GM21360 (cell line): ENCODE data around the gene SKA3.
"Not testable (repeated sequence)": the region's sequence is repeated elsewhere in the genome, so short reads cannot be mapped to it uniquely, and the experiment has no call there.

Experiments used
- ATAC-seq: cut with Tn5 transposase; IDR thresholded peaks from one replicate; pipeline ENCODE4 v1.9.1; 2021; ENCODE audit warnings: mild to moderate bottlenecking, moderate library complexity; ENCODE audit not compliant: unreplicated experiment

SKA3 gene

GRCh38 chr13:21171420-21171819, 4.9 kb downstream of the SKA3 start:
- no peak for ATAC-seq

- not testable (repeated sequence) for ATAC-seq
Observed at GRCh38 chr13:21165606-21166005, 10.7 kb downstream of the SKA3 start.

GRCh38 chr13:21164631-21165030, 11.7 kb downstream of the SKA3 start:
- ATAC-seq, result no peak

GRCh38 chr13:21152251-21152899, 24.0 kb downstream of the SKA3 start:
- ATAC-seq, result no peak

- no peak for ATAC-seq
Observed at GRCh38 chr13:21150013-21150412, 26.3 kb downstream of the SKA3 start.

GRCh38 chr13:21149568-21149967, 26.8 kb downstream of the SKA3 start:
- no peak for ATAC-seq

- no peak for ATAC-seq
Observed at GRCh38 chr13:21148557-21149258, 27.6 kb downstream of the SKA3 start.

- no peak for ATAC-seq
Observed at GRCh38 chr13:21147827-21148226, 28.5 kb downstream of the SKA3 start.

GRCh38 chr13:21142766-21143165, 33.6 kb downstream of the SKA3 start:
- ATAC-seq, result no peak

GRCh38 chr13:21139374-21139773, 37.0 kb downstream of the SKA3 start:
- no peak for ATAC-seq

- no peak for ATAC-seq
Observed at GRCh38 chr13:21138561-21138960, 37.8 kb downstream of the SKA3 start.

- ATAC-seq, result no peak
Observed at GRCh38 chr13:21137696-21138095, 38.7 kb downstream of the SKA3 start.

- ATAC-seq, result not testable (repeated sequence)
Observed at GRCh38 chr13:21135833-21136232, 40.5 kb downstream of the SKA3 start.

GRCh38 chr13:21134475-21134874, 41.9 kb downstream of the SKA3 start:
- ATAC-seq, result no peak

GRCh38 chr13:21133077-21133476, 43.3 kb downstream of the SKA3 start:
- no peak for ATAC-seq

- ATAC-seq, result no peak
Observed at GRCh38 chr13:21130116-21130515, 46.2 kb downstream of the SKA3 start.

- no peak for ATAC-seq
Observed at GRCh38 chr13:21124852-21125251, 51.5 kb downstream of the SKA3 start.

- ATAC-seq, result no peak
Observed at GRCh38 chr13:21123956-21124355, 52.4 kb downstream of the SKA3 start.

GRCh38 chr13:21121616-21122015, 54.7 kb downstream of the SKA3 start:
- no peak for ATAC-seq

GRCh38 chr13:21120191-21120590, 56.2 kb downstream of the SKA3 start:
- ATAC-seq, result no peak

GRCh38 chr13:21119526-21119925, 56.8 kb downstream of the SKA3 start:
- ATAC-seq, result no peak

- no peak for ATAC-seq
Observed at GRCh38 chr13:21118180-21118579, 58.2 kb downstream of the SKA3 start.
